Esophagus muscularis mucosa (tissue), 4 donors: ENCODE data around the gene NPFF. TPM values are rescaled to one million over a fixed set of nuclear protein-coding genes. Genes with fewer than 3 reads are reported as not detected.
"Not testable (repeated sequence)": the region's sequence is repeated elsewhere in the genome, so short reads cannot be mapped to it uniquely, and the experiment has no call there.

Source experiments
- DNase-seq: peaks from one replicate; pipeline ENCODE4 v3.0.0-alpha.2; 2017; ENCODE audit errors: extremely low spot score
- H3K27ac ChIP-seq, 4 donors: fragments of 200-600 bp; sonication (generic); replicated peaks in 1 of 4; 1 replicate in 3 of 4; 2 replicates in 1 of 4; pipeline ENCODE4 v1.5.1; 2016 to 2019; ENCODE audit warnings: mild to moderate bottlenecking in 1 of 4
- H3K27me3 ChIP-seq, 4 donors: fragments of 200-600 bp; sonication (generic); one replicate each; pipeline versions ENCODE4 v1.5.1 to v1.6.0; 2016 to 2019
- H3K36me3 ChIP-seq, 4 donors: fragments of 200-600 bp; sonication (generic); one replicate each; pipeline ENCODE4 v1.5.1; 2016 to 2019
- H3K4me1 ChIP-seq, 4 donors: fragments of 200-600 bp; sonication (generic); one replicate each; pipeline ENCODE4 v1.5.1; 2016 to 2019
- H3K4me3 ChIP-seq, 4 donors: fragments of 200-600 bp; sonication (generic); 1 replicate in 2 of 4; 2 replicates in 2 of 4; pipeline ENCODE4 v1.5.1; 2016 to 2019; ENCODE audit warnings: mild to moderate bottlenecking in 4 of 4, moderate library complexity in 1 of 4
- H3K9me3 ChIP-seq, 4 donors: fragments of 200-600 bp; sonication (generic); 1 replicate in 3 of 4; 2 replicates in 1 of 4; pipeline ENCODE4 v1.5.1; 2016 to 2019
- EP300 ChIP-seq: sonication (generic); formaldehyde crosslinking; IDR thresholded peaks from one replicate; pipeline ENCODE4 v1.6.1; 2017; ENCODE audit warnings: antibody characterized with exemption
- POLR2A ChIP-seq: fragments of 450-650 bp; IDR thresholded peaks from one replicate; pipeline ENCODE4 v1.6.1; 2017; ENCODE audit warnings: antibody characterized with exemption, moderate library complexity, mild to moderate bottlenecking, low read depth
- POLR2AphosphoS5 ChIP-seq, 2 donors: sonication (generic); formaldehyde crosslinking; IDR thresholded peaks; one replicate each; pipeline ENCODE4 v1.6.1; 2017; ENCODE audit warnings: antibody characterized with exemption in 2 of 2
- WGBS: methylation state at CpG from one replicate; pipeline ENCODE4 v1.1.5; 2018; 5-methylcytosine and 5-hydroxymethylcytosine counted together
- intact Hi-C: fragments of 100-400 bp; cut with DNase I; formaldehyde crosslinking; loops from one replicate; pipeline ENCODE4 v1.15.1; 2023
- total RNA-seq, 4 donors: library from RNA; depleted of rRNA; stranded (reverse); fragments of >200 nt; gene quantifications; one replicate each; pipeline versions ENCODE4 v1.1.0 to v1.2.1, GENCODE V29; 2016
- TF ChIP-seq, protein P1 (sequence below), 3 experiments: fragments of 200-600 bp in 2 of 3; fragments of 450-650 bp in 1 of 3; sonication (generic) in 2 of 3; IDR thresholded peaks; one replicate each; pipeline ENCODE4 v1.5.1; 2017 to 2019; ENCODE audit warnings: antibody characterized with exemption in 3 of 3, mild to moderate bottlenecking in 2 of 3, moderate library complexity in 1 of 3

Gene NPFF, protein sequence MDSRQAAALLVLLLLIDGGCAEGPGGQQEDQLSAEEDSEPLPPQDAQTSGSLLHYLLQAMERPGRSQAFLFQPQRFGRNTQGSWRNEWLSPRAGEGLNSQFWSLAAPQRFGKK
- total RNA-seq, result not detected

DNA sequence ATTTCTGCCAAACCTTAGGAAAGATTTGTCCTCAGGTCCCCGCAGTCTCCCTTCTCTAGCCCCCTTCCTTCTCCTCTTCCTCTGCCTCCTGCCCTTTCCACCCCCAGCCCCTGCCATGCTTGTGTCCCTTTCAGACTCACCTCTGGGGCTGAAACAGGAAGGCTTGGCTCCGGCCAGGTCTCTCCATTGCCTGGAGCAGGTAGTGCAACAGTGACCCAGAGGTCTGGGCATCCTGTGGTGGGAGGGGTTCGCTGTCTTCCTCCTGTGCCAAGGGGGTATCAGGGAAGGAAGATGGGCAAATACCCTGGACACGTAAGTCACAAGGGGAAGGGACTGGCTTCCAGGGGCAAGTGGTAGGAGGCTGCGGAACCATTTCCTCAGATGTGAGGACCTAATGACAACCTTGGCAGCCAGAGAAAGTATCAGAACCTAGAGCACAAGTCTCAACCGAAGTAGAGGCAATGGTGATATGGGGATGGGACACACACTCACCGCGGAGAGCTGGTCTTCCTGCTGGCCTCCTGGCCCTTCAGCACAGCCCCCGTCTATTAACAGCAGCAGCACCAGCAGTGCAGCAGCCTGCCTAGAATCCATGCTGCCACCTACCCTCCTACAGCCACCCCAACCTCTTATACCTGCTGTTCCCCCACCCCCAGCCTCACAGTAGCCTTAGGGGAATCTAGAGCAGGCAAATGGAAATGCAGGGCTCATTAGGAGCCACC is at the start of gene NPFF:
NPFF (minus strand) TSS at position 604 of the 722 bp plus-strand sequence; CDS start at position 594, 10 bp downstream.
- Histone ChIP-seq H3K27ac (no peak within 1 kb of the TSS), H3K27me3 (no peaks in the 10 kb centered on the region), H3K4me3 (no peak within 1 kb of the TSS), H3K9me3 (no peaks in the 10 kb centered on the region), H3K4me1 (peaks cover 14 to 41% (median 24%) of the 10 kb centered on the region in 4 donors), H3K36me3 (peaks cover 16 to 77% (median 55%) of the 10 kb centered on the region in 4 donors)
- intact Hi-C loops, result loop anchor here (5.0 kb wide), 2 partner anchors 55 to 155 kb away; partner anchors contain the start of gene PCBP2
- TF ChIP-seq EP300 (no peak), POLR2AphosphoS5 (IDR thresholded peaks at IDR 0.05) (no peak), POLR2A (no peak)
- TF ChIP-seq, protein P1, sequence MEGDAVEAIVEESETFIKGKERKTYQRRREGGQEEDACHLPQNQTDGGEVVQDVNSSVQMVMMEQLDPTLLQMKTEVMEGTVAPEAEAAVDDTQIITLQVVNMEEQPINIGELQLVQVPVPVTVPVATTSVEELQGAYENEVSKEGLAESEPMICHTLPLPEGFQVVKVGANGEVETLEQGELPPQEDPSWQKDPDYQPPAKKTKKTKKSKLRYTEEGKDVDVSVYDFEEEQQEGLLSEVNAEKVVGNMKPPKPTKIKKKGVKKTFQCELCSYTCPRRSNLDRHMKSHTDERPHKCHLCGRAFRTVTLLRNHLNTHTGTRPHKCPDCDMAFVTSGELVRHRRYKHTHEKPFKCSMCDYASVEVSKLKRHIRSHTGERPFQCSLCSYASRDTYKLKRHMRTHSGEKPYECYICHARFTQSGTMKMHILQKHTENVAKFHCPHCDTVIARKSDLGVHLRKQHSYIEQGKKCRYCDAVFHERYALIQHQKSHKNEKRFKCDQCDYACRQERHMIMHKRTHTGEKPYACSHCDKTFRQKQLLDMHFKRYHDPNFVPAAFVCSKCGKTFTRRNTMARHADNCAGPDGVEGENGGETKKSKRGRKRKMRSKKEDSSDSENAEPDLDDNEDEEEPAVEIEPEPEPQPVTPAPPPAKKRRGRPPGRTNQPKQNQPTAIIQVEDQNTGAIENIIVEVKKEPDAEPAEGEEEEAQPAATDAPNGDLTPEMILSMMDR (IDR thresholded peaks at IDR 0.05), result no peak
- DNase-seq, result no peak
- 82% methylated on average over 8 of the region's 9 CpGs for WGBS

DNA sequence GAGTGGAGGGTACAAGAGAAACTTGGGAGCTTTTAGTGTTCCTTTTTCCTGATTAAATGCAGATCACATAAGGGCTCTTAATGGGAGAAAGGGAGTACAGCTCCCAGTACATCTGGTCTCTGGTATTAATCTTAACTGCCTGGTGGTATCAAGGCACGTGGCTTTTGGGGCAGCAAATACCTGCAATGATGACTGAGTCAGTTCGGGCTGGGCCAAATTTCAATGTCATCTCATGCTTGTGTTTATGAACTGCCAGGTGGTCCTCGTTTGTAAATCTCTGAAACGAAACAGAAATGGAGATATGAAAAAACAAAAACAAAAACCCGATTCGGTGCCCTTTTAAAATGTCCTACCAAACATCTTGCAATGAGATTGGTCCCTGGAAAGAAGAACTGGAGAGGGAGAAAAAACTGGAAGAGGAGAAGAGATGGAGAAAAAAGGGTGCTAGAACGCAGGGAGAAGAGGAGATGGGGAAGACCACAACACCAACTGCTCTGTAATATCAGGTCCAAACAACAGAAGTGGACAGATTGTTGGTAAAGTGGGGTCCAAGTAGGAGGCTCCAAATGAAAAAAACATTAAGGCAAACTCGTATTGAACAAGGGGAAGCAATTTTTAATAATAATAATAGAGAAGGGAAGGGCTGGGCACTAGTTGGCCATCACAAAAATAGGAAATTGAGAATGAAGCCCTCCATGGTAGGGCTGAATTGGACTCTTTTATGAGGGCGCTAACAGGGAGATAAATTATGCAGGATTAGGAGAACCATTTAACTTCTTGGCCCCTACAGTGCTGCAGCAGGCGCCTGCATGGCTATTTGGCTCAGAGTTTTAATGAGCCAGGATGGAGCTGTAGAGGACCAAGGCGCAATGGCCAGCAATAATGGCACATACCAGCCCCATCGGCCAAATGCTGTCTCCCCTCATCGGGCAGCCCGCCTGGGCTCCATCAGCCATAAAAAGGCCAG is 45.4 kb upstream of the NPFF start:
- intact Hi-C loops, result no loop called here
- Histone ChIP-seq H3K36me3 (peaks cover 9 to 46% (median 44%) of the 10 kb centered on the region in 4 donors), H3K27me3 (no peaks in the 10 kb centered on the region), H3K4me1 (peaks cover 0 to 31% (median 10%) of the 10 kb centered on the region in 4 donors), H3K4me3 (no peak overlapping the region), H3K9me3 (no peaks in the 10 kb centered on the region), H3K27ac (peak overlapping the region in 2 of 4 donors; percentile 9 to 28)
- 87% methylated on average over 14 of the region's 14 CpGs for WGBS
- no peak for DNase-seq
- TF ChIP-seq POLR2AphosphoS5 (IDR thresholded peaks at IDR 0.05) (no peak), EP300 (no peak), POLR2A (no peak)
- TF ChIP-seq, protein P1 (IDR thresholded peaks at IDR 0.05), result no peak

DNA sequence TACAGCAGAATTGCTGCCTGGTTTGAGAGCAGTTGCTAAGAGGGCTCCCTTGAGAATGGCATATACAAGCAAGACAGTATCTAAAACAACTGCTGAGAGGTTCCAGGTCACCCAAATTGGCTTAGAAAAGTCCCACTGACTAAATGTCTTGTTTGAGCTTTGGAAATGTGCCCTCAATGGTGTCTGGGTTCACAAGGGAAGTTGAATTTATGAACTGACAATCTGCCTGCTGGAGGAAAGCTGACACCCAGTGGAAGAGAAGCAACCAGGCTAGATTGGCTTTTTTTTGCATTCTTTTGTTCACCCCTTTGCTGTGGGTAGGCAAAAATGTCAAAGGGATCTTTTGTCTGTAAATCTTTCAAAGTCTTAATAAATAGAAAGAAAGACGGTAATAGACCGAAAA is 44.6 kb upstream of the NPFF start:
- Histone ChIP-seq H3K27ac (peak overlapping the region in 3 of 4 donors; percentile 3 to 28 (median 9)), H3K4me1 (peaks cover 0 to 24% (median 8%) of the 10 kb centered on the region in 4 donors), H3K27me3 (no peaks in the 10 kb centered on the region), H3K36me3 (peaks cover 9 to 51% (median 49%) of the 10 kb centered on the region in 4 donors), H3K9me3 (no peaks in the 10 kb centered on the region), H3K4me3 (no peak overlapping the region)
- TF ChIP-seq POLR2A, result no peak
- TF ChIP-seq EP300, result no peak
- TF ChIP-seq POLR2AphosphoS5 (IDR thresholded peaks at IDR 0.05), result no peak
- TF ChIP-seq, protein P1 (IDR thresholded peaks at IDR 0.05), result no peak
- no peak for DNase-seq
- intact Hi-C loops, result no loop called here
- WGBS, result 59% methylated on average over 2 of the region's 2 CpGs

DNA sequence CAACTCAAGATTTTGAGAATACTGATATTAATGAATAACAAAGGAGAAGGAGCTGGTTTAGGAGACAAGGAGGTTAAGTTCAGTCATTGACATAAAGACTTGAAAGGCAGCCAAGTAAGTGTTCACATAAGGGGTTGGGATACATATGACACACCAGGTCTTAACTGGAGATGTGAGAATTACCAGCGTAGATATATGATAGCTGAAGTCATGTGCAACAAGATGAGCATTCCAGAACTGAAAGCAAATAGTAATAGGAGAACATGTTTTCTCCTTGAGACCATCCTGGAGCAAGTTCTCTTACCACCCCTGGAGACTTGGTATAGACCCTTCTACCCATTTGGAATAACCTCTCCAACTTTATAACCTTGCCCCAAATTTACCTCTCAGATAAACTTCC is 43.3 kb upstream of the NPFF start:
- intact Hi-C loops, result no loop called here
- WGBS, result 100% methylated on average over 1 of the region's 1 CpG

DNA sequence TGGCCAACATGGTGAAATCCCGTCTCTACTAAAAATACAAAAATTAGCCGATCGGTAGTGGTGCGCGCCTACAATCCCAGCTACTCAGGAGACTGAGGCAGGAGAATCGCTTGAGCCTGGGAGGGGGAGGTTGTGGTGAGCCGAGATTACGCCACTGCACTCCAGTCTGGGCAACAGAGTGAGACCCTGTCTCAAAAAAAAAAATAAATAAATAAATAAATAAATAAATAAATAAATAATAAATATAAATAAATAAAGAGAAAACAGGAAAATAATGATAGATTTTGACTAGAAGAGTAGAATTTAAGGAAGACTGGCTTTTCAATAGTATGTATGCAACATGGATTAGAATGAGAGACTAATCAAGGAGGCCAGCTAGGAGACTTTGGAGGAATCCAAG is 42.8 kb upstream of the NPFF start:
- WGBS, result 92% methylated on average over 8 of the region's 8 CpGs
- H3K27me3 ChIP-seq, H3K9me3 ChIP-seq, DNase-seq, H3K27ac ChIP-seq, intact Hi-C loops, H3K4me3 ChIP-seq: not testable (repeated sequence)
- H3K36me3 ChIP-seq, result peaks cover 9 to 66% (median 56%) of the 10 kb centered on the region in 4 donors
- H3K4me1 ChIP-seq, result peaks cover 0 to 27% (median 9%) of the 10 kb centered on the region in 4 donors

More for the DNA sequence above, 43.3 kb upstream of the NPFF start:
- DNase-seq, result no peak
- Histone ChIP-seq H3K4me3 (no peak overlapping the region), H3K36me3 (peaks cover 9 to 61% (median 52%) of the 10 kb centered on the region in 4 donors), H3K9me3 (no peaks in the 10 kb centered on the region), H3K4me1 (peaks cover 0 to 23% (median 8%) of the 10 kb centered on the region in 4 donors), H3K27me3 (no peaks in the 10 kb centered on the region), H3K27ac (no peak overlapping the region)
- TF ChIP-seq POLR2A (no peak), POLR2AphosphoS5 (IDR thresholded peaks at IDR 0.05) (no peak), EP300 (no peak)
- TF ChIP-seq, protein P1 (IDR thresholded peaks at IDR 0.05), result no peak

DNA sequence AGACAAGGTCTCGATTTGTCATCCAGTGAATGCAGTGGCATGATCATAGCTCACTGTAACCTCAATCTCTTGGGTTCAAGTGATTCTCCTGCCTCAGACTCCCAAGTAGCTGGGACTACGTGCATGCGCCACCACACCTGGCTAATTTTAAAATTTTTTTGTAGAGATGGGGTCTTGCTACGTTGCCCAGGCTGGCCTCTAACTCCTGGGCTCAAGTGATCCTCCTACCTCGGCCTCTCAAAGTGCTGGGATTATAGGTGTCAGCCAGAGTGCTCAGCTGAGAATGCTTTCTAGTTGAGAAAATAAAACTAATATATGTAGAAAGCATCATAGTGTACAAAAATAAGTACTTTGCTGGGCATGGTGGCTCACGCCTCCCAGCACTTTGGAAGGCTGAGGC is 41.1 kb upstream of the NPFF start:
- H3K27me3 ChIP-seq, H3K27ac ChIP-seq, H3K9me3 ChIP-seq, DNase-seq, intact Hi-C loops, H3K4me3 ChIP-seq: not testable (repeated sequence)
- Histone ChIP-seq H3K4me1 (peaks cover 5 to 39% (median 21%) of the 10 kb centered on the region in 4 donors), H3K36me3 (peaks cover 9 to 64% (median 58%) of the 10 kb centered on the region in 4 donors)
- WGBS, result 97% methylated on average over 6 of the region's 6 CpGs
